GM21723 (cell line): ENCODE data around the gene PSMD2.

Source experiments
- ATAC-seq: cut with Tn5 transposase; IDR thresholded peaks from one replicate; pipeline ENCODE4 v1.9.1; 2021; ENCODE audit warnings: mild to moderate bottlenecking, moderate library complexity; ENCODE audit not compliant: unreplicated experiment

The PSMD2 gene

GRCh38 chr3:184315871-184316661 lies 17.0 kb downstream of the PSMD2 start:
- peak; percentile 1 for ATAC-seq

- no peak for ATAC-seq
Measured at GRCh38 chr3:184316792-184317191, 17.8 kb downstream of the PSMD2 start.

- ATAC-seq, result no peak
Measured at GRCh38 chr3:184317201-184317600, 18.2 kb downstream of the PSMD2 start.

- ATAC-seq, result no peak
Measured at GRCh38 chr3:184320104-184320445, 21.0 kb downstream of the PSMD2 start.

- ATAC-seq, result no peak
Measured at GRCh38 chr3:184321666-184322065, 22.6 kb downstream of the PSMD2 start.

GRCh38 chr3:184322731-184323487 lies 23.9 kb downstream of the PSMD2 start:
- ATAC-seq, result no peak

- ATAC-seq, result no peak
Measured at GRCh38 chr3:184323696-184324095, 24.7 kb downstream of the PSMD2 start.

- no peak for ATAC-seq
Measured at GRCh38 chr3:184325269-184325668, 26.2 kb downstream of the PSMD2 start.

- ATAC-seq, result no peak
Measured at GRCh38 chr3:184325715-184326369, 26.8 kb downstream of the PSMD2 start.

- no peak for ATAC-seq
Measured at GRCh38 chr3:184327171-184327570, 28.1 kb downstream of the PSMD2 start.

GRCh38 chr3:184328516-184328915 lies 29.5 kb downstream of the PSMD2 start:
- no peak for ATAC-seq

GRCh38 chr3:184332370-184333090 lies 33.5 kb downstream of the PSMD2 start:
- ATAC-seq, result no peak

GRCh38 chr3:184333190-184333589 lies 34.1 kb downstream of the PSMD2 start:
- ATAC-seq, result no peak

- ATAC-seq, result no peak
Measured at GRCh38 chr3:184333700-184334099, 34.7 kb downstream of the PSMD2 start.

- no peak for ATAC-seq
Measured at GRCh38 chr3:184334470-184335158, 35.6 kb downstream of the PSMD2 start.

- no peak for ATAC-seq
Measured at GRCh38 chr3:184335291-184335660, 36.2 kb downstream of the PSMD2 start.

- ATAC-seq, result peak; percentile 80
Measured at GRCh38 chr3:184335661-184336546, 36.9 kb downstream of the PSMD2 start.

GRCh38 chr3:184336547-184337398 lies 37.7 kb downstream of the PSMD2 start:
- no peak for ATAC-seq

- ATAC-seq, result no peak
Measured at GRCh38 chr3:184337399-184337714, 38.3 kb downstream of the PSMD2 start, which contains the start of gene FAM131A. Gene FAM131A (plus strand): TSS chr3:184337600. CDS start chr3:184337631, 31 bp downstream.
